DMS53 (cell line): ENCODE measurements around the gene AKAP1.
A peak's percentile ranks its signal among the peaks of the same experiment; 100 is the strongest.

Source experiments
- DNase-seq: peaks from one replicate; lab custom pipeline; 2025; lab: John Stamatoyannopoulos, UW

Gene AKAP1

GRCh38 chr17:57105591-57105990, 20.5 kb downstream of the AKAP1 start:
- DNase-seq: no peak

- DNase-seq: peak; percentile 13
Observed at GRCh38 chr17:57106107-57106835, 21.2 kb downstream of the AKAP1 start.

GRCh38 chr17:57106836-57107497, 21.9 kb downstream of the AKAP1 start:
- no peak for DNase-seq

GRCh38 chr17:57107498-57108101, 22.6 kb downstream of the AKAP1 start:
- DNase-seq: peak; percentile 80

- no peak for DNase-seq
Observed at GRCh38 chr17:57108671-57109392, 23.8 kb downstream of the AKAP1 start.

GRCh38 chr17:57109393-57110151, 24.5 kb downstream of the AKAP1 start:
- no peak for DNase-seq

- DNase-seq: no peak
Observed at GRCh38 chr17:57110152-57110542, 25.1 kb downstream of the AKAP1 start.

- no peak for DNase-seq
Observed at GRCh38 chr17:57110579-57111325, 25.7 kb downstream of the AKAP1 start.

GRCh38 chr17:57111386-57111785, 26.3 kb downstream of the AKAP1 start:
- DNase-seq: no peak

- no peak for DNase-seq
Observed at GRCh38 chr17:57113011-57113410, 28.0 kb downstream of the AKAP1 start.

GRCh38 chr17:57113656-57114055, 28.6 kb downstream of the AKAP1 start:
- DNase-seq: no peak

- peak; percentile 38 for DNase-seq
Observed at GRCh38 chr17:57114085-57114673, 29.1 kb downstream of the AKAP1 start.

GRCh38 chr17:57115377-57115776, 30.3 kb downstream of the AKAP1 start:
- DNase-seq: no peak

- DNase-seq: no peak
Observed at GRCh38 chr17:57115916-57116315, 30.9 kb downstream of the AKAP1 start.

- DNase-seq: no peak
Observed at GRCh38 chr17:57117798-57118197, 32.8 kb downstream of the AKAP1 start.

- DNase-seq: no peak
Observed at GRCh38 chr17:57120814-57121213, 35.8 kb downstream of the AKAP1 start.

GRCh38 chr17:57121308-57122042, 36.4 kb downstream of the AKAP1 start:
- peak; percentile 42 for DNase-seq

- DNase-seq: no peak
Observed at GRCh38 chr17:57124053-57124452, 39.0 kb downstream of the AKAP1 start.

GRCh38 chr17:57125406-57125805, 40.4 kb downstream of the AKAP1 start:
- no peak for DNase-seq

- DNase-seq: no peak
Observed at GRCh38 chr17:57125866-57126265, 40.8 kb downstream of the AKAP1 start.
